ENCODE measurements around the gene MTCH1.
A peak's percentile ranks its signal among the peaks of the same experiment; 100 is the strongest.
"Not testable (repeated sequence)": the region's sequence is repeated elsewhere in the genome, so short reads cannot be mapped to it uniquely, and the experiment has no call there.

The MTCH1 gene

DNA sequence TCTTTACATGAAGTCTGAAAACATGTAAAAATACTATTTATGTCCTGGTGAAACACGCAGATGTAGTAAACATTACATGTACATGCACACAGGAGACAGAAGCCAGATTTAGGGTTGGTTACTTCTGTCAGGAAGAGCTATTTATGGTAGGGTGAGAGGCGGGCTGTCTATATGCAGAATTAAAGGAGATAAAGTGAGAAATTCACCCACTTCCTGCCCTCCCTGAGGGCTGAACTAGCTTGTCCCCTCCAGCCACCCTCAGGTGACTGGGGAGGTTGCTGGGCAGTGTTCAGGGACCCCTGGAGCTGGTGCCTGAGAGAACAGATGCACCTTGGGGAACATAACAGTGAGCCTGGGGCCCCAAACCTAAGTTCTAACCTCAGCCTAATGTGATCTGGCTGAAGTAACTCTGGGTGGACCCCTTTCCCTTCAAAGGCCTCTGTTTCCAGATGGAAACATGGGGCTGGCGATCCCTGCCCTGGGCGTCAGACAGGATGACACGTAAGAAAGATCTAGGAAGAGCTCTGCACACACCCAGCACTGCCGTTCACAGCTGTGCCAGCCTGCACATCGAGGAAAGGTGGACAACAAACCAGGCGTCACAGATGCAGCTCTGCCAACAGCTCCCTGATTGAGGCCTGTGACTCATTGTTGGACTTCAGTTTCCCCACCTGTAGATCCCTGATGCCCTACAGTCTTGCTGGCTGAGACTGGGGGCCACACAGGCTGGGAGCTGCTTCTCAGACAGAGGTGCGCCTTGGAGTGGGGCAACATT, 30.1 kb downstream of the MTCH1 start:
- no peak for DNase-seq

DNA sequence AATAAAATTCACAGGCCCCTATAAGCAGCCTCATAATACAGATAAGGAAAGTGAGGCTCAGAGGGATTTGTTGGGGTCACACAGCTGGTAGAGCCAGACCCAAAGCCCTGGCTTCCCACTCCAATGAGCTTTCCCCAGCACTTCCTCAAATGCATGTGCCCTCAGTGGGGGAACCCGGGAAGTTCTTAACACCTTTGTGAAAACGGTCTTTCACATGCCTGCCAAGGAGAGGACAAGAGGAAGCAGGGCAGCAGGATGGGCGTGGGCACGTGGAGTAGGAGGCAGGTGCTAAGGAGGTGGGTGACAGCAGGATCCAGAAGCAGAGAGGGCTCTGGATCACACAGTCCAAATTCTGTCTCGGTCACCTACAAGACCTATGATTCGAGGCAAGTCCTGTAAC, 30.9 kb downstream of the MTCH1 start:
- DNase-seq: no peak

DNA sequence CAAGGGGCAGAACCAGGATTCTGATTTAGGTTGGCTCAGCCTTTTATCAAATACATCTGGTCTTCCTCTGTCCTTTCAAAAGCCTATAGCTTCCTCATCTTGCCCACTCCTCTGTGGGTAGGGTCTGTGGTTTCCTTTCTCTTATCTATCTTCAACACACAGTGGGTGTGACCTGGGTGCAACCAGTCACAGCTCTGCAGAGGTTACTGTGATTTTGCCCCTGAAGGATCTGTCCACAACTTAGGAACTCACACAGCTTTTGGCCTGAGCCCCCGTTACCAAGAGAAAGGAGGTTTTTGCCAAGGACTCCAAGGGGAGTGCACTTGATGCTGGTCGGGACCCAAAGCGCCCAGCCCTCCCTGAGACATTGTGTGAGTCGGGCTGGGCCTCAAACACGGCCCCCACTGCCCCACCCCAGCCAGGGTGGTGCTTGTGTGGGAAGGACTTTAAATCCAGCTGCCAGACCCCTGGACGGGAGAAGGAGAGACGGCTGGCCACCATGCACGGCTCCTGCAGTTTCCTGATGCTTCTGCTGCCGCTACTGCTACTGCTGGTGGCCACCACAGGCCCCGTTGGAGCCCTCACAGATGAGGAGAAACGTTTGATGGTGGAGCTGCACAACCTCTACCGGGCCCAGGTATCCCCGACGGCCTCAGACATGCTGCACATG, 31.6 kb downstream of the MTCH1 start, which contains the start of gene PI16:
TSS of gene PI16 (plus strand) at position 477 of the 670 bp plus-strand sequence. CDS start at position 500, 23 bp downstream.
- DNase-seq: peak in 14 of 51 donors; percentile 12 to 58 (median 30)

- no peak for DNase-seq
Observed at GRCh38 chr6:36953931-36954261, 32.1 kb downstream of the MTCH1 start.

DNA sequence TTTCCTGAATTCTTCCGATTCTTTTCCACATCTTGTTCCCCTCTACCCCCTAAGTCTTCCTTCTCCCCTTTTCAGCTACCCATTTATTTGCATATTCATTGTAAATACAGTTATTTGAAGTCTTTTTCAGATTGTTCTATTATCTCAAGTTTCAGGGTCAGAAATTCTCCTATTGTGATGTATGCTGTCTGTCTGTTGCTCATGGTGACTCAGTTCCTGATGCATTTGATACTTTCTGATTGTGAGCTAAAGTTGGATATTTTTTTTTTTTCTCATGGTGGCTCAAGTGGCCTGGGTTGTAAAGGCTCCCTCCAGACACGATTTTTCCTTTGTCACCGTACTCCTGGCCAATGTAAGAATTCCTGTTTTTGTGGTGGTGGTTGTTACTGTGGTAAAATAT, 36.4 kb downstream of the MTCH1 start:
- DNase-seq: no peak

DNA sequence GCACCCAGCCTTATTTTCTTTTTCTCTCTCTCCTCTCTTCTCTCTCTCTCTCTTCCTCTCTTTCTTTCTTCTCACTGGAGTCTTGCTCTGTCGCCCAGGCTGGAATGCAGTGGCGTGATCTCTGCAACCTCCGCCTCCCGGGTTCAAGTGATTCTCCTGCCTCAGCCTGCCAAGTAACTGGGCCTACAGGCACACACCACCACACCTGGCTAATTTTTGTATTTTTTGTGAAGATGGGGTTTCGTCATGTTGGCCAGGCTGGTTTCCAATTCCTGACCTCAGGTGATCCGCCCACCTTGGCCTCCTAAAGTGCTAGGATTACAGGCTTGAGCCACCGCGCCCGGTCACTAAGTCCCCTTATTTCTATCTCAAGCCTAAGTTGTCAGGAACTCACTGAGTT, 36.9 kb downstream of the MTCH1 start:
- DNase-seq: not testable (repeated sequence)

- DNase-seq: peak in 38 of 51 donors; percentile 25 to 93 (median 68)
Observed at GRCh38 chr6:36947570-36948351, 38.2 kb downstream of the MTCH1 start.

GRCh38 chr6:36946526-36946925, 39.5 kb downstream of the MTCH1 start:
- no peak for DNase-seq

DNA sequence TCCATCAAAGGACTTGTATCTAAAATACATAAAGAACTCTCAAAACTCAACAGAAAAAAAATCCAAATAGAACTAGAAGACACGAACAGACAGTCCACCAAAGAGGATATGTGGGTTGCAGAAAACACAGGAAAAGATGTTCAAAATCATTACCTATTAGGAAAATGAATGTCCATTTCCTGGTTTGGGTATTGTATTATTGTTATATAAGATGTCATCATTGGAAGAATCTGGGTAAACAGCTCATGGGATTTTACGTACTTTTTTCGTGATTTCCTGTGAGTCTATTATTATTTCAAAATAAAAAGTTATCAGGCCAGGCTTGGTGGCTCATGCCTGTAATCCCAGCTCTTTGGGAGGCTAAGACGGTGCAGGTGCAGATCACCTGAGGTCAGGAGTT, 40.7 kb downstream of the MTCH1 start:
- DNase-seq: no peak

DNA sequence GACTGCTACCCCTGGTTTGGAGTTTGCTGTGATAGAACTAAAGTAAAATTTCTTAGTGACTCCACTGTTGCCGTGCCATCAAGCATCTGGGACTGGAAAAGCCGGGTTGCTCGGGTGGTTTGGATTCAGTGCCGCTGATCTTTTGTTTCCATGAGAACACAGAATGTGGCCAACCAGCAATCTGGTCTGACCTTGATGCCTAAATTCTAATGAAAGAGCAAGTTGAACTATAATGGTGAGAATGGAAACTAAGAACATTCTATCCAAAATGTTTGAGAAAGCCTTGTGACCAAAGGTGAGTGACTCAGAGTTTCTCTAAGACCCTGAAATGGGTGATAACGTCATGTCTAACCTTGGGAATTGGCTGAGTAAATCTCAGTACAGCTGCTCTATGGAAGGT, 41.3 kb downstream of the MTCH1 start:
- DNase-seq: peak in 1 of 51 donors; percentile 2

DNA sequence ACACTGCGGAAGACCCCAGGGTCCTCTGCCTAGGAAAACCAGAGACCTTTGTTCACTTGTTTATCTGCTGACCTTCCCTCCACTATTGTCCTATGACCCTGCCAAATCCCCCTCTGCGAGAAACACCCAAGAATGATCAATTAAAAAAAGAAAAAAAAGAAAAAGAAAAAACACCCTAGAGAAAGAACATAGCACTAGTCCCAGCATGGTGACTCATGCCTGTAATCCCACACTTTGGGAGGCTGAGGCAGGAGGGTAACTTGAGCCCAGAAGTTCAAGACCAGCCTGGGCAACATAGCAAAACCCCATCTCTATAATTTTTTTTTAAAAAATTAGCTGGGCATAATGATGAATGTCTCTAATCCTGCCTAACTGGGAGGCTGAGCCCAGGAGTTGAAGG, 43.7 kb downstream of the MTCH1 start:
- DNase-seq: not testable (repeated sequence)

DNA sequence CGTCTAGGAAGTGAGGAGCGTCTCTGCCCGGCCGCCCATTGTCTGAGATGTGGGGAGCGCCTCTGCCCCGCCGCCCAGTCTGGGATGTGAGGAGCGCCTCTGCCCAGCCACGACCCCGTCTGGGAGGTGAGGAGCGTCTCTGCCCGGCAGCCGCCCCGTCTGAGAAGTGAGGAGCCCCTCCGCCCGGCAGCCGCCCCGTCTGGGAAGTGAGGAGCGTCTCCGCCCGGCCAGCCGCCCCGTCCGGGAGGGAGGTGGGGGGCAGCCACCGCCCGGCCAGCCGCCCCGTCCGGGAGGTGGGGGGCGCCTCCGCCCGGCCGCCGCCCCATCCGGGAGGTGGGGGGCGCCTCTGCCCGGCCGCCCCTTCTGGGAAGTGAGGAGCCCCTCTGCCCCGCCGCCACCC, 44.4 kb downstream of the MTCH1 start:
- DNase-seq: not testable (repeated sequence)

DNA sequence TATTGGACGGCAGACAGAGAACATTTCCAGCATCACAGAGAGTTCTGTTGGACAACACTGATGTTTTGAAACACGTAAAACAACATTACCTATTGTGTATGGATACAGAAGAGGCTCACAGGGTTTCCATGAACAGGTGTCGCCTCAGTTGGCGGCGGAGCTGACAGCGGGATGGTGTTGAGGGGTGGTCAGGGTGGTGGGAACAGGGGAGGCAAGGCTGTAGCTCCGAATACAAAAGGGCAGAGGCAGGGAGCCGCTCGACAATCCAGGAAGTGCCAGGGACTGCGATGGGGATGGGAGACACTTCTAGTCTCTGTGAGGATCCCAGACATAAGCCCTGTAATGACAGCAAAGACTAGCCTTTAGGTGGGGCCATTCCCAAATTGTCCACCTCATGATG, 46.0 kb downstream of the MTCH1 start:
- no peak for DNase-seq

DNA sequence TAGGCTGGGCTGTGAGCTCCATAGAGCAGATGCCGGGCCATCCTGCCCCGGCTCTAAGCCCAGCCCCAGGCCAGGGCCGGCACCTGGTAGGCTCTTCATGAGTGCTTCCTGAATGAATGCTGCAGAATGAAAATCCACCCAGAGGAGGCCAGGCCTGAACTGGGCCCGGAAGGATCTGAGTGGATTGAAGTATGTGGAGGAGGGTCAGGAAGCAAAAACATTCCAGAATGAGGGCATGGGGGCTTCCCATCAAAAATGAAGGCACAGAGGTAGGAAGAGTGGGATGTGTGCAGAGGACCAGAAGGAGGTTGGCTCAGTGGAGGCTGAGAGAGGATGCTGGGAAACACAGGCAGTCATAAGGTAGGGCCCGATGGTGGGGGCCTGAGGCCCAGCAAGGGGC, 47.0 kb downstream of the MTCH1 start:
- DNase-seq: not testable (repeated sequence)

DNA sequence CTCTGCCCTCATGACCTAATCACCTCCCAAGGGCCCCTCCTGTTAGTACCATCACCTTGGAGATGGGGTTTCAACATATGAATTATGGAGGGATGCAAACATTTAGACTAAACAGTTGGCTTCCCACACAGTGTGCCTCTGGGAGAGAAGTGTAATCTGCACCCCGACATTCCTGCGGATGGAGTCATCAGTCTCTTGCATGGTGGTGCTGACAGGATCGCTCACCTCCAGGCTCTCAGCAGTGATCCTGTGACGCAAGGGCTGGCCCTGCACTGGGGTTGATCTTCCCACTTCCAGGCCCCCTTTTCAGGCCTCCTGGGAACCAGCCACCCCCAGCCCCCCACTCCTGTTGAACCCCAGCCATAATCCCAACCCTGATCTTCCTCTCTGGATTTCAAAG, 47.5 kb downstream of the MTCH1 start:
- no peak for DNase-seq

- no peak for DNase-seq
Observed at GRCh38 chr6:36937896-36938295, 48.1 kb downstream of the MTCH1 start.

GRCh38 chr6:36936824-36937223, 49.2 kb downstream of the MTCH1 start:
- no peak for DNase-seq

DNA sequence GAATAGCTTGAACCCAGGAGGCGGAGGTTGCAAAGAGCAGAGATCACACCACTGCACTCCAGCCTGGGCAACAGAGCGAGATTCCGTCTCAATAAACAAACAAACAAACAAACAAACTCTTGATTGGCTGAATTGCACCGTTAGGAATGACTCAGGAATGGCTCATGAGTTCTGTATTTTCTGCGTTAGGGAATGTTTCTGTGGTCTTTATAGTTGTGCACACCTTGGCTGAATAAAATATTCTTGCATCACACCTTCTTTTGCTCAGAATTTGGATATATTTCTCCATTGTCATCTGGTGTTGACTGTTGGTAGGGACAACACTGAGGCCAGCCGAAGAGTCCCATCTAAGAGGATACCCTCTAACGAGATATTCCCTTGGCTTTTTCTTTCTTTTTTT, 51.1 kb downstream of the MTCH1 start:
- no peak for DNase-seq

DNA sequence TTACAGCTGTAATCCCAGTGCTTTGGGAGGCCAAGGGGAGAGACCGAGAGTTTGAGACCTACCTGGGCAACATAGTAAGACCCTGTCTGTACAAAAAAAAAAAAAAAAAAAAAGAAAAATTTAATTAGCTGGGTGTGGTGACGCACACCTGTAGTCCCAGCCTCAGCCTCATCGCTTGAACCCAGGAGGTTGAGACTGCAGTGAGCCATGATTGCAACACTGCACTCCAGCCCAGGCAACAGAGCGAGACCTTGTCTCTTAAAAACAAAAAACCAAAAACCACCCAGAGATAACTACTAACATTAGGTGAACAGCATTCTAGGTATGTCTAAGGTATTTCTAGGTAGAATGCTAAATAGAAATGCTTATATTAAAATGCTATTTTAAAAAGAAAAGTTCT, 52.5 kb downstream of the MTCH1 start:
- DNase-seq: no peak

DNA sequence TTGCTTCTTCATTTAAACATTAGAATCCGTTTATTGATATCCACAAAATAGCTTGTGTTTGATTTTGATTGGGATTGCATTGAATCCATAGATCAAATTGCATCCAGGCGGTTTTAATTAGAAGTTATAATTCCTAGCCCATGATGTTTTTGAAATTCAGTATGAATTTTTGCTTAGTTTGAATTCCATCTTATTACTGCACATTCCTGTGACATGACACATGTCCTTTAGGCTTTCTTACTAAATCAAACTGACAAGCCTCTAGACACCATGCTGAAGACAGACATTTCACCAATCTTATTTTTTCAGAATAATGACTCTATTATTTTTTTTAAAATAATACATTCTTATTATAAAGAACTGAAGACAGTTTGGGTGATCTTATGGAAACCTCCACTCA, 52.9 kb downstream of the MTCH1 start:
- DNase-seq: no peak

DNA sequence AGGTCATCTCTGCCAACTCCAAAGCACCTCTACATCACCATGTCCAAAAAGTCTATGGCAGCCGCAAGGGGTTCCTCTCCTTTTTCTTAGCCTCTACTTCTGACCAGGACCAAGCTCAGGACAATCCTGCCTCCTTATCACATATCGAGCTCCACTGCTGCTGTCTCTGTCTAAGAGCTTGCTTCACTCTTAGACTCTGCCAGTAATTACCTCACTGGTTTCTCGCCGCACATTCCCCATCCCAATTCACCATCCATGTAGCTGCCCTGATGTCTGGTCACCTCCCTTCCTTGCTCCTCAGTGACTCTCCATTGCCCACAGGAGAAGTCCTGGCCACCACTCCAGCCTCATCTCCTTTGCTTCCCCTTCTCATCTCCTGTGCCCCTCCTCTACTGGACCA, 55.5 kb downstream of the MTCH1 start:
- DNase-seq: no peak

DNA sequence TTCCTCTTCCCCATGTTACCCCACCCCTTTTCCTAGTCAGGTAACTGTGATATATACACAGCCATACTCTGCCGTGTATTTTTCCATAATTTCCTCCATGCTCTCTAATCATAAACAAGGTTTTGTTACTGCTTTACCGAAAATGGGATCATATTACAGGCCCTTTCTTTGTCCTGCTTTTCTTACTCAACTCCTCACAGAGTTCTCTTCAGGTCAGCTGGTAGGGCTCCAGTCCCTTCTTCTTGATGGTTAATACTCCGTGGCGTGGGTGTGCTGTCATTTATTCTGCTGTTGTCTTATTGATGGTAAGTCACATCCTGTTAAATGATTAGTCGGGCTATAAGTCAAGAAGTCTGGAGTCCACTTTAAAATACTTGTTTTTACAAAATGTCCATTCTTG, 56.4 kb downstream of the MTCH1 start:
- DNase-seq: no peak

DNA sequence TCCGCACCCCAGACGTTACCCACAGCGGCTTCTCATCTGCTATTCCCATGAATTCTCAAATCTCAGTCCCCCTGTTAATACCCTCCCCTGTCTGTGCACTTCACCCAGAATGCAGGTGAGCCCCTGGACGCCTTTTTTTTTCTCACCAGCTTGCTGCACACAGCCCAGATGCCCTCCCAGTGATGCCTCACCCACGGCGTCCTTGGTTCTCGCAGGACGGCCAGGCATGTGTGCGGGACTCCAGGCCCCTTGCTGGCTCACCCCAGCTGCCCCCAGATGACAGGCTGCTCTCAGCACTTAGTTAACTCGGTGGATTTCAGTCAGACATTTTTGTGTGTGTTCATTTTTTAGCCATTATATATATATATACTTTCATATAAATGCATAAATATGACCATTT, 56.8 kb downstream of the MTCH1 start:
- no peak for DNase-seq

Measured in hypothalamus (tissue), 51 donors.